Esophagus squamous epithelium (tissue), 5 donors: ENCODE measurements around the gene JAK3. TPM values are rescaled to one million over a fixed set of nuclear protein-coding genes. Genes with fewer than 3 reads are reported as not detected.

ENCODE experiments used
- DNase-seq: peaks from one replicate; lab custom pipeline; 2025; lab: John Stamatoyannopoulos, UW
- H3K27ac ChIP-seq, 4 donors: fragments of 200-600 bp; sonication (generic); one replicate each; pipeline ENCODE4 v1.5.1; 2016 to 2019; ENCODE audit warnings: mild to moderate bottlenecking in 1 of 4
- H3K27me3 ChIP-seq, 4 donors: fragments of 200-600 bp; sonication (generic); 1 replicate in 3 of 4; 2 replicates in 1 of 4; pipeline versions ENCODE4 v1.5.1 to v1.6.0; 2017 to 2021; ENCODE audit warnings: antibody characterized with exemption in 1 of 4
- H3K36me3 ChIP-seq, 3 donors: fragments of 200-600 bp; sonication (generic); one replicate each; pipeline ENCODE4 v1.5.1; 2016 to 2019
- H3K4me1 ChIP-seq, 3 donors: fragments of 200-600 bp; sonication (generic); one replicate each; pipeline ENCODE4 v1.5.1; 2017 to 2019
- H3K4me3 ChIP-seq, 4 donors: fragments of 200-600 bp; sonication (generic); 1 replicate in 3 of 4; 2 replicates in 1 of 4; pipeline ENCODE4 v1.5.1; 2016 to 2019; ENCODE audit warnings: mild to moderate bottlenecking in 2 of 4, moderate library complexity in 1 of 4
- H3K9me3 ChIP-seq, 3 donors: fragments of 200-600 bp; sonication (generic); one replicate each; pipeline ENCODE4 v1.5.1; 2016 to 2019
- CTCF ChIP-seq, 6 experiments: fragments of 450-650 bp in 4 of 6; fragments of 200-600 bp in 2 of 6; sonication (generic) in 2 of 6; IDR thresholded peaks; one replicate each; pipeline ENCODE4 v1.5.1; 2016 to 2019; ENCODE audit warnings: antibody characterized with exemption in 6 of 6, mild to moderate bottlenecking in 4 of 6, moderate library complexity in 4 of 6
- POLR2A ChIP-seq, 4 donors: fragments of 450-650 bp; IDR thresholded peaks; one replicate each; pipeline ENCODE4 v1.6.1; 2017; ENCODE audit warnings: antibody characterized with exemption in 4 of 4, mild to moderate bottlenecking in 4 of 4, moderate library complexity in 3 of 4
- WGBS, 2 donors: methylation state at CpG; one replicate each; pipeline ENCODE4 v1.1.5; 2018; 5-methylcytosine and 5-hydroxymethylcytosine counted together
- intact Hi-C: fragments of 100-400 bp; cut with DNase I; formaldehyde crosslinking; loops from one replicate; pipeline ENCODE4 v1.15.0; 2022
- total RNA-seq, 4 donors: library from RNA; depleted of rRNA; stranded (reverse); fragments of >200 nt; gene quantifications; one replicate each; pipeline ENCODE4 v1.1.0, GENCODE V29; 2016
- donor health status: DM: yes; HTN: yes; CAD: no.

JAK3 gene
- total RNA-seq, 4 donors from 2014 or later, result 0.87 to 6.5 (median 4.6) TPM

- H3K4me3 ChIP-seq, result no peak overlapping the region
- intact Hi-C loops, result no loop called here
- no peaks in the 10 kb centered on the region for H3K4me1 ChIP-seq
- no peaks in the 10 kb centered on the region for H3K36me3 ChIP-seq
- TF ChIP-seq CTCF (IDR thresholded peaks at IDR 0.05) (no peak), POLR2A (IDR thresholded peaks at IDR 0.05) (no peak)
- H3K27ac ChIP-seq, result no peak overlapping the region
- H3K27me3 ChIP-seq, result peaks cover 0 to 59% (median 0%) of the 10 kb centered on the region in 4 donors
- H3K9me3 ChIP-seq, result no peaks in the 10 kb centered on the region
- 66 to 73% methylated on average over 7 of the region's 7 CpGs for WGBS, 2 donors
- DNase-seq, result no peak
Measured at GRCh38 chr19:17886515-17886914, 38.7 kb upstream of the JAK3 start.

- WGBS, 2 donors, result 45 to 72% methylated on average over 1 to 6 of the region's 33 CpGs
- H3K27me3 ChIP-seq, result peaks cover 0 to 37% (median 0%) of the 10 kb centered on the region in 4 donors
Measured at GRCh38 chr19:17883627-17884410, 36.0 kb upstream of the JAK3 start.

DNA sequence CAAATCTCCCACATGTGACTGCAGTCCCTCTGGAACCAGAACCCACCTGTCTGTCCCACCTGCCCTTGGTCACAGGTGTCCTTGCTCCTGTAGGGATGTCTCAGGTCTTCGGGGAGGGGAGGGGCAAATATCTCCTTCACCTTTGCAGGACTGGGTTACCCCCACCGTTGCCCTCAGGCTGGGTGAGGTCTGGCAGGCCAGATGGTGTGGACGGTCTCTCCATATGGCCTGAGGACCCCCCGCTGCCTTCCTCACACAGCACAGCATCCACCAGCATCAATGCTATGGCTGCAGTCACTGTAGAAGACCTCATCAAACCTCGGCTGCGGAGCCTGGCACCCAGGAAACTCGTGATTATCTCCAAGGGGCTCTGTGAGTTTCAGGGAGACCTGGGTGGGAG, 33.9 kb upstream of the JAK3 start:
- WGBS, 2 donors, result 30 to 53% methylated on average over 2 to 3 of the region's 7 CpGs
- Histone ChIP-seq H3K4me3 (no peak overlapping the region), H3K27ac (no peak overlapping the region), H3K4me1 (no peaks in the 10 kb centered on the region), H3K36me3 (no peaks in the 10 kb centered on the region), H3K27me3 (peaks cover 0 to 27% (median 0%) of the 10 kb centered on the region in 4 donors), H3K9me3 (no peaks in the 10 kb centered on the region)
- intact Hi-C loops, result no loop called here
- no peak for DNase-seq
- TF ChIP-seq CTCF (IDR thresholded peaks at IDR 0.05) (no peak), POLR2A (IDR thresholded peaks at IDR 0.05) (no peak)

More at GRCh38 chr19:17883627-17884410, 36.0 kb upstream of the JAK3 start:
- DNase-seq, result no peak
- Histone ChIP-seq H3K27ac (no peak overlapping the region), H3K4me1 (no peaks in the 10 kb centered on the region), H3K9me3 (no peaks in the 10 kb centered on the region), H3K36me3 (no peaks in the 10 kb centered on the region), H3K4me3 (no peak overlapping the region)
- intact Hi-C loops, result no loop called here
- TF ChIP-seq CTCF (IDR thresholded peaks at IDR 0.05) (no peak), POLR2A (IDR thresholded peaks at IDR 0.05) (no peak)

DNA sequence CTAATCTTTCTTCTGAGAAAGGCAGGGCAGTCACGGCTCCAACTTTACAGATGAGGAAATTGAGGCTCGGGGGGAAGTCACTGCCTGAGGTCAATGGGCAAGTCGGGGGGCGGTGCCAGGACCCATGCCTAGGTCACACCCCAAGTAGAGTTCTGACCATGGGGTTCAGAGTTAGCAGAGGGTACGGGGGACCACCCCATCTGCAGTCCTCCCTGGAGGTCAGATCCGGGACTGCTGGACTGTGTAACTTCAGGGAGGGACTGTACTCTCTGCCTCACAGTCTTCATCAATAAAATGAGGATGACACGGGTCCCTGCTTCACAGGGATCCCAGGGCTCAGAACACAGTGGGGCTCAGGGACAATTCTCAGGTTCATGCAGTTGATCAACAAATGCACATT, 31.7 kb upstream of the JAK3 start:
- H3K4me1 ChIP-seq, result no peaks in the 10 kb centered on the region
- H3K27me3 ChIP-seq, result peaks cover 0 to 45% (median 0%) of the 10 kb centered on the region in 4 donors
- H3K27ac ChIP-seq, result no peak overlapping the region
- no peaks in the 10 kb centered on the region for H3K9me3 ChIP-seq
- no peak overlapping the region for H3K4me3 ChIP-seq
- intact Hi-C loops, result no loop called here
- TF ChIP-seq CTCF (IDR thresholded peaks at IDR 0.05), result no peak
- no peak for TF ChIP-seq POLR2A (IDR thresholded peaks at IDR 0.05)
- H3K36me3 ChIP-seq, result no peaks in the 10 kb centered on the region
- no peak for DNase-seq
- WGBS, 2 donors, result 47% methylated on average over 2 of the region's 7 CpGs; no CpG with 5 or more reads in 1 of the 2 donors

DNA sequence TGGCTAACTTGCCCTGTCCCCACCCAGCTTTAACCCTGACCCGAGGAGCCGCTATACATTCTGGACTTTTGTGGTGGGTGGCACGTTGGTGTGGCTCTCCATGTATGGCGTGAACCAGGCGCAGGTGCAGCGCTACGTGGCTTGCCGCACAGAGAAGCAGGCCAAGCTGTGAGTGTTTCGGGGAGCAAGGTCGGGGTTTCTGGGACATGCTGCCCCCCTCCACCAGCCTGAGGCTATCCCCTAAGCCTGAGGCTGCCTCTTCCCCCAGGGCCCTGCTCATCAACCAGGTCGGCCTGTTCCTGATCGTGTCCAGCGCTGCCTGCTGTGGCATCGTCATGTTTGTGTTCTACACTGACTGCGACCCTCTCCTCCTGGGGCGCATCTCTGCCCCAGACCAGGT, 29.9 kb upstream of the JAK3 start:
- TF ChIP-seq CTCF (IDR thresholded peaks at IDR 0.05), result no peak
- no peak for TF ChIP-seq POLR2A (IDR thresholded peaks at IDR 0.05)
- Histone ChIP-seq H3K27me3 (peaks cover 7 to 49% (median 11%) of the 10 kb centered on the region in 4 donors), H3K4me1 (peaks cover 10 to 17% (median 11%) of the 10 kb centered on the region in 3 donors), H3K27ac (no peak overlapping the region), H3K9me3 (no peaks in the 10 kb centered on the region), H3K36me3 (no peaks in the 10 kb centered on the region), H3K4me3 (no peak overlapping the region)
- no peak for DNase-seq
- intact Hi-C loops, result no loop called here
- WGBS, 2 donors, result 90 to 92% methylated on average over 4 to 12 of the region's 16 CpGs
